Hematopoietic multipotent progenitor cell treated with erythropoietin and hydrocortisone succinate and interleukin-3 and kit ligand, for 17 days (in vitro differentiated cells): Measurements from ENCODE around the gene GALNTL6.

Experiments
- DNase-seq: peaks from one replicate; pipeline ENCODE4 v3.0.0-alpha.2; 2015; ENCODE audit warnings: low spot score

Gene GALNTL6

DNA sequence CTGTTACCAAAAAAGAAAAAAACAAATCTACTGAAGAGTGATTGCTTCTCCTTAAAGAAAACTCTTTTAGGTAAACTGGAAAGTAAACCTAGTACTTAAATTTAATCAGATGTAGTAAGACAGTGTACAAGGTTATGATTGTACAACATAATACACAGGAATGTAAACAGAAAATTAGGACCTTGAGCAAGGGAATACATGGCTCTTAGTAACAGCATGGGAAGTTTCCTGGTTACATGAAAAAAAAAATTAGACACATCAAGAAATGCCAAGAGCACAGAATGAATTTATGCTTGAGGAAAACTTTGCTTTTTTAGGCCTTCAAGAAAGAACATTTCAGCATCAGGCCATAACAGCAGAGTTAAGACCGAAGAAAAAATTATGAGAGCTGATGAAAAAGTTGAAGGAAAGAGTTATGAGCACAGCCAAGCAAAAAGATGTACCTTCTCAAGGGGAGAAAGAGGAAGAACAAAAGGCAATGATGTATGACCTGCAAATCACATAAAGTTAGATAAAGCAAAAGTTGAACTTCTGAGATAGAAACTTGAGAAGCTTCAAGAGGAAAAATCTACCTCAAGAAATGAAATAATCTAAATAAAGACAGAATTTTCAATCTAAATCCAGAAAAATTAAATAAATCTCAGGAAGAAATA lies 311.6 kb downstream of the GALNTL6 start:
- DNase-seq, result no peak

DNA sequence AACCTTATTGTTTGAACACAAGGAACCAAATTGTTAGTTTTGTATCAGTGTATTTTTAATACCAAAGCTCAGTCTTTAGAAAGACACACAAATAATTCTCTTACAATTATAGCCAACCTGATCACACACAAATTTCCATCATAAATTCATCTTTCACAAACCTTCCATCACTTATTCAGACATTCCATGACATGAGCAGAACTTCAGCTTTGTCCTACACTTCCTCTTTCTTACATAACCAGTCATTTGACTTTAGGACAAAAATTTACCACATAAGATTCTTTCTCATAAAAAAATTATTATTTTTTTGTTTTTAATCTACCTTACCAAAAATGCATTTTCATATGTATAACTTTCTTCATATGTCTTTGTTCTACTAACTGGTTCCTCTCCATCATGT lies 312.2 kb downstream of the GALNTL6 start:
- no peak for DNase-seq

DNA sequence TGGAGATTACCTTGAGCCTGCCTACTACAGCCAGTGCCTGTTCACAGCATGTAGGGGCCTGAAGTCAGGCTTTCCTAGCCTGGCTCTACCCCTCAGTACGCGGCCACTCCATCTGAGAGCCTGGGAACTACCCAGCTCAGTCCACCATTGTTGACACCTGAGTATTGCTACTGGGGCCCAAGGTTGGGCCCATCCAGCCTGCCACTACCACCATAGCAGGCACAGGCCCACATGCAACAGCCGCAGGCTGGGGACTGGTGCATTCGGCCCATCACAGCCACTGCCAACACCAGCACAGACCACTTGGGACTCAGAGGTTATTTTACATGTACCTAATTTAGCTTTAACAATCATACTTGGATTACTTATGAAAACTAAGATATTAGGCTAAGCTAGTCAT lies 314.0 kb downstream of the GALNTL6 start:
- no peak for DNase-seq

DNA sequence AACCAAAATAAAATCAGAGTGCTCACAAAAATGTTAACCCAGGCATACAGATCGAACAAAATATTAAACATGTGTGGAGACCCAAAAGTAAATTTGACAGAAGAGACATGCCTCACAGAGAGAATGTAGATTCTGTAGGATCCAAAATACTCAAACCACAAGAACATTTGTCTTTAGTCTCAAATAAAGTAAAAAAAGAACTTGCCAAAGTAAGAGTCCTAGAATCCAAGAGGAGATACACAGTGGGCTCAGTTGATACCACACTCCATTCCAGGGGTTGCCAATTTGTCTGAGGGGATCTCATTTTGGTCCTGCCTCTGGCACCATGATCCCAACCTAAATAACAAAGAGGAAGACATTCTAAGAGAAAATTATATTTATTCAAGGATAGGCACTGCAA lies 316.4 kb downstream of the GALNTL6 start:
- no peak for DNase-seq

DNA sequence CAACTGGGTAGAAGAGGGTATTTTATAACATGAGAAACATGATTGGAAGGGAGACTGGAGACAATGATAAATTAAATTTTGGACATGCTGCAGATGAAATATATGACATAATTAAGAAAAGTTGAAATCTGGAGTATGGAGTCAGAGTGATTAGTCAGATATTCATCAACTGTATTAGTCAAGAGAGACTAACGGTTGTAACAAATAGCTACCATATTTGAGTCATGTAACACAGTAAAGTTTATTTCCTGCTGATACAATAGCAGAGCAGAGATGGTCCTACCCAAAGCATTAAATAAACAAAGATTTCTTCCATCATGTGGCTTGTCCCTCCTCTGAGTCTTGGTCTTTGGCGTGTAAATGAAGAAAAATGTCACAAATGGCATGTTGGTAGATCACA lies 321.3 kb downstream of the GALNTL6 start:
- DNase-seq, result no peak

DNA sequence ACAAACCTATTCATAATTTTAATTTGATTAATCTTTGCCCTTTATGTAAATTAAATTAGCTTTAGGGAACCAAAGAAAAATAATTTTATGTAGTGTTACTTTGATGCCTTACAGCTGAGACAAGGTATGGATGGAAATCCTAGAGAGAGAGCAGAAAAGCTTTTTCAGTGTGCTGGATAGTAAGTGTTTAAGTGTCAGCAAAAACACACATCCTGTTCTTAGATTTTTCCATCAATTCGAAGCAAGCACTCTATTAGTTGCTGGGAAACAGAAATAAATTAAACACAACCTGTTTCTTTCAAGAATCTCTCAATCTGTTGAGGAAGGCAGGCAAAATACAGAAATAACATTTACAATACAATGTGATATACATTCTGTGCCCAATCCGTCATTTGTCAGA lies 327.8 kb downstream of the GALNTL6 start:
- DNase-seq, result no peak

DNA sequence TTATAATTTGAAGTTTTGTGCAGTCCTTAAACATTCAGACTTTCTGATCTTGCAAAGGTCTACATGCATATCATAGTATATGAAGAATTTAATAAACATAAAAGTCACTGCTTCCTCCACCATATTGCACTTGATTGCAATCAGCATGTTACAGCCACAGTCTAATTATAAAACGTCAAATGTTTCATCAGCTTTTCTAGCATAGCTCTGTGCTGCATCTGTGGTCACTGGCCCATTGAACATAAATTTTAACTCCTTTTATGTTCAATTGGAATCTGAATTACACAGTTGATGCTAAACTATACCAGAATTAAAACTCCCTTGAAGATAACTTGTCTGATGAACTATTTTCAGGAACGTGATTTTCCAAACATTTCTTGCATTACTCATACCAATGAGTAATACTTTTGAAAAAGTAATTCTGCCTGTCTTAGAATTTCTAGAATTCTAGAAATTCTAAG lies 329.1 kb downstream of the GALNTL6 start:
- no peak for DNase-seq

DNA sequence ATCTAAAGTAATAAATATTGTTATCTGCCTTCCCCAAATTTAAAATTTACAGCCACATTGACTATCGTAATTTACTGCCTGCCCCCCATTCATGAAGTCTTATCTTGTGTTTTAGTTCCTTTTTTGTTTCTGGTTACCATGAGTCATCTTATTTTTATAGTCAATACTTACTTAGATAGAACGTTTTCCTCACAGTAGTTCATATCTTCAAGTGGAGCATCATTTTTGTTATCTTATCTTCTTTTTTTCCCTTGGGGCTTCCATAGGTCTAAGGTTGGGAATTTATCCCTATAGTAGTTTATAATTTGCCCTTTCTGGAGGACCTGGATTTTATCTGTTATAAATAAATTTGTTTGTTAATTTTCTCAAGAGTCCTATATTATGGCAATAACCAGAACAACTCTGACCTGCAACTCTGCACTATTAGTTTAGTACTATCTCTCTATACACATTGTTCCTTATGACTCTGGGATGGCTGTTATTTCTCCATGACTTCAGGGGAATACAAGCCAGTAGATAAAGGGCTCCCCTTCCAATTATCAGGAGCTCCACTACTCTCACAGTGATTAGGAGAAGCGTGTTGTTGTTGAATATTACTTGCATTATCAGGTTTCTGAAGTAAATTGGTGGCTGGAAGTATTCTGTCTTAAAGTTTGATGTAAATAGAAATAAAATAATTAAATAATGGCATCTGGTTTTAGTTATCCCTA lies 330.6 kb downstream of the GALNTL6 start:
- DNase-seq, result no peak

DNA sequence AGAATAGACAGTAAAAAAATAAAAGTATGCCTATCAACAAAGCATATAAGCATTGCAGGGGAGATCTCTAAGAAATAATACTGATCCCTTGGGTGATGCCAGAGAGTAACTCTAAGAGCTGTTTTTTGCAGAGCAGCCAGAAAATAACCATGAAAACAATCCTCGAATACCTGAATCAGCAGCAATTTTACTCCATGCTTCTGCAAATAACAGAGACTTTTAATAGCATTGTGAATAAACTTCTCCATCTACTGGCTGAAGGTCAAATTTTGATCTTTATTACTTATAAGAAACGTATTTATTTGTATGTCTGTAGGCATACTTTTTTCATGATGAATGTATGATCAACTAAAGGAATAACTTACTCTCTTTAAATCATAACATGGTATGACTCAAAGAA lies 334.5 kb downstream of the GALNTL6 start:
- no peak for DNase-seq

DNA sequence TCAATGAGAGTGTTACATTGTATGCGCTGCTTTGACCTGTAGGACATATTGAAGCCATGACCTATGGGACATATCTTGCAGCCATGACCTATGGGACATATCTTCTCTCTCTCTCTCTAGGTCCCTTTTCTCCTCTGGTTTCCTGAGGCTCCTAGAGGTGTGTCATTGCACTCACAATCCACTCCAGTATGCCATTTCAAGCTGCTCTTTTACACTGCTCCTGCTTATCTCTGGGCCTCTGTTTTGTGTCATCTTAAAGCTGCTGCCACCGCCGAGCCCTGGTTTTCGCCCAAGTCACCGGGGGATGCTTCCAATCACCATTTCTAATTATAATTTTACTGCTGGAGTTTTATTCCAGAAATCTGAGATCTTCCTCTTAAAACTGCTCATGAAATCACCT lies 336.1 kb downstream of the GALNTL6 start:
- no peak for DNase-seq

DNA sequence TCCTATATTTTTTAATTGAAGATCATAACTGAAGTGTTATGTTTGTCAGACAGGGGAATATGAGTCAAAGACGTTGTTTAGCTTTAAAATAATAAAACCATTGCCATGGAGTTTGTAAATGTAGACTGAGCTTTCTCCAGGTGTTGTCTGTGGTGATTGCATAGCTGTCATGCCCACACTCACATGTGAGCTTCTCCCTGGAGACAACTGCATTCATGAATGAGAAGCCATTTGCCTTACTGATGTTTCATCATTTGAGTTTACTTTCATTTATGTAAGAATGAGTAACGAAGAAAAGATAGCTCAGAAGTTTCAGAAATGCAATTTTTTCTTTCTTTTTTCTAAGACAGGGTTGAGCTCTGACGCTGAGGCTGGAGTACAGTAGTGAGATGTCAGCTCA lies 339.1 kb downstream of the GALNTL6 start:
- DNase-seq, result no peak

DNA sequence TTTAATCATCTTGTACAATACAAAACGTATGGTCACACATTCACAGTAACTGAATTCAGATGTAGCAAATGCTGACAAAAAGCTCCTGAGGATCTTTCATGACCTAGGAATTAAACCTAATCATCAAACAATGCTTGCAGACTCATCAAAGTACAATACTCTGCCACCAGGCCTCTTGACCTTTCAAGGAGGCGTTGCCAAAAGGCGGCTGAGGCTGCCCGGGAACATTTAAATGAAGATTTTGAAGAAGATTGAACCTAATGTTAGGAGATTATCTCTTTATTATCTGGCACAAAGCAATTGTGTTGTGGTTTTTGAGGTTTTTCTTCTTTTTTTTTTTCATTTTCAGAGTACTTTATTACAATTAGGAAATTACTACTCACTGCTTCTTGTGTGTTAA lies 340.5 kb downstream of the GALNTL6 start:
- no peak for DNase-seq

DNA sequence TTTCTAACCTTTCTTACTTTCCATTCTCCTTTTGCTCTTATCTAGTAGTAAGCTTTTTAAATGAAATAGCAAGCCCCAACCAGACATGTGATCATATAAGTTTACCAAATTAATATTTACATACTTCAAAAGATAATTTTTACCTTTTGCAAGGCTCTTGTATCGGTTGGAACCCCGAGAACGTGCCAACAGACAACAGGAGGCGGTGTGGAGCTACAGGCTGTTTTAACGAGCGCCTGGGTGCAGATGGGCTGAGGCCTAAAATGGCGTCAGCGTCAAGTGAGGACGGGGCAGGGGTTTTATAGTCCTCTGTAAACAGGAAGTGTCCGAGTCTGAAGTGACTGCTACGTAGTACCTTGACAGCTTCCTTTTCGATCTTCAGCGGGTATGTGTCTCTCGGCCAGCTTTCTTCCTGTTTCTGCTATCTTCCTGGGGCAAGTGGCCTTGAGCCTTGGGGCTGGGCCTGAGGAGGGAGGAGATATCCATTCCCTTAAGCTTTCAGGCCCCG lies 342.7 kb downstream of the GALNTL6 start:
- DNase-seq, result no peak

DNA sequence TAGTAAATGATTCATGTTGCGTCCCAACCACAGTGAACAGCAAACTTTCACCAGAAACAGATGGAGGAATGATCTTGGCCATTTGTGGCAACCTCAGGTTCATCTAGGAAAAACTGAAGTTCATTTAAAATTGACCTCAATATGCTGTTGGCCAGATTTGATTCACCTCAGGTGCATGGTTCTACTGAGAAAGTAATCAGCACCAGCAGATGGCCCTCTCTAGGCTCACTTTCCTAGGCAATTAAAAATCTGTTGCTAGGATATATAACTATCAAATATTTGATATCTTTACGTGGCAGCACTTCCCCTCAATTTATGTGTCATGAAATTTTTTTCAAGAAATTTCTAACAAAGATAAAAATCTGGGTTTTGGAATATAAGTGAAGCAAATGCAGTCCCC lies 344.7 kb downstream of the GALNTL6 start:
- no peak for DNase-seq

DNA sequence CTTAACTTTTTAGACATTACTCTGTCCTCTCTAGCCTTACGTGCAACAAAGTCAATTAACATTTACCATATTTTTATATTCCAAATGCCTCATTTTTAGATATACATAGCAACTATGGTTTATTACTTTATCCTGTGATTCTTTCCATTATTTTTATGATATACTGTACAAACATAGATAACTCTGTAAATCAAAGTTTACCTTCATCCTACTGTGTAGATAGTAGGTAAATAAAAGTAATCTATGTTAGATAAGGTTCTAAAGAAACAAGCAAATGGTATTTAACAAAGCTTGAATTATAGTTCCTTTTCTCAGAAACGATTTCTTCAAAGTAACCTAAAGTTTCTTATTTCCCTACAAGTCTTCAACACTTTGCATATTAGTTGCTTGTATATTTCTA lies 350.0 kb downstream of the GALNTL6 start:
- no peak for DNase-seq

DNA sequence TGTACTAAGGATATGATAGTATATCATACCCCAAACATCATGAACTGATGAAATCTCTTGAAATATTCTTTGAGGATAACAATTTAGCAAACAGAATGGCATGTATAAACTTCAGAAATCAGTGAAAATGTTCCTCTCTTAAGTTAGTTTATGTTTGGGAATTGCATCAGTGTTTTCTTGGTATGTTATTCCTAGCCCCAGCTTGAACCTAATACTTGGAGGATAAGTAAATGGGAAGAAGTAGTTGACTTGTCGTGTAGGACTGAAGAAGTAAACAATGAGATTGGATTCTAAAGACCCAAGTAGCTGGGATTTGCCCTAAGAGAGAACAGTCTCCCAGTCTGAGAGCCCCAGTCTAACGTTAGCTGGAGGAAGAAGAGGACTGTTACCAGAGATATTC lies 355.7 kb downstream of the GALNTL6 start:
- no peak for DNase-seq

DNA sequence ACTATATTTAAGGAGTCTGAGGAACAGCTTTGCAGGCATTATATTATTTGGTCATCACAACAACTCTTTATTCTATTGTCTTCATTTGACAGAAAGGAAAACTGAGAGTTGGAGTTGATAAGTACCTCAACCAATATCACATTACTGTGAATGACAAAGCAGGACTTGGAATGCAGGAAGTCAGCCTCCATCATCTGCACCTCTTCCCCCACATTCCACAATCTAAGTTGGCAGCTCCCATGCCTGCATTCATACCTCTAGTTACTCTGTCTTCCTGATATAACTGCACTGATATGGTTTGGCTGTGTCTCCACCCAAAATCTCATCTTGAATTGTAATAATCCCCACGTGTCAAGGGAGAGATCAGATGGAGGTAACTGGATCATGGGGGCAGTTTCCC lies 356.7 kb downstream of the GALNTL6 start:
- DNase-seq, result no peak

DNA sequence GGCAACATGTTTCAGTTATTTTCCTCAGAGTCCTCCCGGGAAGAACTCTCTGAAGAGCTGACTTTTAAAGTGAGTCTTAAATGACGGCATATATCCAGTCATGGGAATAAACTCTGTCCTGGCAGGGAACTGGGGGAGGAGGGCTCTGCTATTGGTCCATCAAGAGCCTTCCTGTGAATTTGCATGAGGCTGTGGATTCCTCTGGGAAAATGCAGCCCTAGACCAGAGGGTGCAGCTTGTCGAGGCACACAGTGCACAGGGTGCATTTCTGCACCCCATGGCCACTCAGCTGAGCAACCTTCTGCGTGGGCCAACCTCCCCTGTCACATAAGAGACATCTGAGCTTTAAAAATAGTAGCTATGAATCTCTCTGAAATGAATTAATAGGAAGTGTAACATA lies 360.0 kb downstream of the GALNTL6 start:
- DNase-seq, result no peak

DNA sequence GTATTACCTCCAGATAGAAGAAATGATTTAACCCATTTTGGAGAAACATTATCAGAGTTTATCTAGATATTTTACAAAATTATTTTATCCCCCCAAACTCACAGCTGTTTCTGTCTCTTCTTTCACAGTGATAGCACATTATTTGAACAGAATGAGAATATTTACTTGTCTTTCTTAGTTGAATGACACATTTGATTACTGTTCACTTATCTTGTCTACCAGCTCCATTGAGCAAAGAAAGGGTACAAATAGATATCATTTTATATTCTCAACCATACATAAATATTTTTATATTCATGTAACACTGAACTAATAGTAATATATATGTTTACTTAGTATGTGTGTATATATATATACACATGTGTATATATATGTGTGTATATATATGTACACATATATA lies 364.2 kb downstream of the GALNTL6 start:
- no peak for DNase-seq

DNA sequence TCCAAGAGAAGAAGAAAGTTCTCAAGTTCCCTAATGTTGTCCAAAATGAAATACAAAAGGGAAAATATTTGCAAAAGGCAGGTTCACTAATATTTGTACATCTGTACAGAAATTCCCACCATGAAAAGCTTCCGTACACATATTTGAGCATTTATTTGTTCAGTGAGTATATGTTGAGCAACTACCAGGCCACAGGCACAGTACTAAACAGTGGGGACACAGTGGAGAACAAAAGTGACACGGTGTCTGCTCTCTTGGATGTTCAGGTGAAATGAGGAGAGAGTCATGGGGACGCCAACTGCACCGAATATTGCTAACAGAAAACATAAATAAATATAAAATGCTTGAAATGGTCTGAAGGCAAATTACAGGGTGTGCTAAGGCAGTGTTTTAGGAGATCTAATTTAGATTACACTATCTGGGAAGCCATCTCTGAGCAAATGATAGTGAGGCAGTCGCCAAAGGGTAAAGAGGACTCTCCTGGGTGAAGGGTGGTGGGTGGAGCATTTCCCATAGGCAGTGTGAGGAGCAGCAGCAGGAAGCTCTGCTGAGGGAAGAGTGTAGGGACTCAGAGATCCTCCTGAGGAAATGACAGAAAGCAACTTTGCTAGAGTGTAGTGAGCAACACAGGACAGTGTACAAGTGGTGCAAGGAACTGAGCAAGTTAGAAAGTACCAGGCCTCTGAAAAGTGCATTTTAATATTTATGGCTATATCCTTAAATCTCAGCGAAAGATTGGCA lies 375.2 kb downstream of the GALNTL6 start:
- DNase-seq, result no peak

DNA sequence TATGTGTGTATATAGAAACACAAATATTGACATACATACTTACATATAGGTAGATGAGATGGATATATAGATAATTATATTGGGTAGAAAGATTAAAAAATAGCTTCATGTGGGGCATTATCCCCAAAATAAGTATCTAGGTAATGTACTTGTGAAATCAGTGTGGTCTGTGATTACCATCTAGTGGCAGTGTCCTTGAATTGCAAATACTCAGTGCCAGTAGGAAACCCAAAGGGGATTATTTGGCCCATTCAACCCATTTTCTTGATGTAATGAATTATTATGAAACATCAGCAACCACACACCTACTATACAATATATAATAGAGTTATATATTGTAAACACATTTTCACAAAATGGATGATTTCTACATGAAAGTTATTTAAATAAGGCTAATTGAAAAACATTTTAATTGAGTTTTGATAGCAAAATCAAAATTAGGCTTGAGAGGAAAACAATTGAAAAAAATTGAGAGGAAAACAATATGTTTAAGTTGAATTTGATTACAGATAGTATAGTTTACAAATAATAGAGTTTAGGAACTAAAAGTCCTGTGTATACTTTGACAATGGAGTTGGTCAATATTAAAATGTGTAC lies 389.4 kb downstream of the GALNTL6 start:
- DNase-seq, result no peak

DNA sequence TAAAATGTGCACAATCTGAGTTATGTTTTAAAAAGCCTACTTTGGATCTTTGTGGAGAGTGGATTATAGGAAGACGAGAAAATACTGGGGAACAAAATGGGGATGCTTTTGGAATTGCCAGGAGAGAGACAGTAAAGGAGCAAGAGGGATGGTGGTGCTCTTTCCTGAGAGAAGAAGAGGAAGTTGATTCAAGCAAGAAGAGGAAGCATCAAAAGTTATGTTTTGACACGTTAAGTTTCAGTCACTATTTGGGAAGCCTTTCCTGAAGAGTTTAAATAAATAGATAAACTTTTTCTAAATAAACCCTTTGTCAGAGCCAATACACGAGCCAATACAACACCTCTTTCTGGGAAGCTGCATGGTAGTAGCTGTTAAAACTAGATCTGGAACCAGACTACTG lies 394.1 kb downstream of the GALNTL6 start:
- no peak for DNase-seq

DNA sequence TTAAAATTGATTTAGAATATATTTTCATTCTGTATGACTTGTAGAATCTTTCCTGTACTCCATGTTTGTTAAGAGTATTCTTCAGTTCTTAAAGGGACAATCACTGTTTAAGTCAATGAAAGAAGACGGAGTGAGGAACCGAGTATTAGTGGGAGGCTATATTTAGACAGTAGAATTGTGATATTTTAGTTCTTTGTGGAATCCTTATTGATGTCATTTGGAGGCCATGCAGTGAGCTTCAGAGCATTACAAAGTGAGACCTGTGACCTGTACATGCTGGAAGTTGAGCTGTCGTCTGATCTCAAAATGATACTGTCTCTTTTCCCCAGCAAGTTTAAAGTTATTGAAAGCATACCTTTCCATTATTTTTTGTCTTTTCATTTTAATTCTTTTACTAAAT lies 394.7 kb downstream of the GALNTL6 start:
- DNase-seq, result no peak
